NOMO-1 treated with DMSO at 0.1 percent for 48 hours (cell line): Measurements from ENCODE around the gene COA3.

Experiments
- DNase-seq: peaks from one replicate; lab custom pipeline; 2025; ENCODE audit not compliant: unreplicated experiment; lab: John Stamatoyannopoulos, UW

The COA3 gene

GRCh38 chr17:42754782-42755181 is 43.7 kb downstream of the COA3 start:
- DNase-seq, result no peak

- no peak for DNase-seq
Measured at GRCh38 chr17:42751628-42752027, 46.9 kb downstream of the COA3 start.

- no peak for DNase-seq
Measured at GRCh38 chr17:42750739-42751344, 47.7 kb downstream of the COA3 start.

GRCh38 chr17:42748908-42749798 is 49.4 kb downstream of the COA3 start:
- no peak for DNase-seq

DNA sequence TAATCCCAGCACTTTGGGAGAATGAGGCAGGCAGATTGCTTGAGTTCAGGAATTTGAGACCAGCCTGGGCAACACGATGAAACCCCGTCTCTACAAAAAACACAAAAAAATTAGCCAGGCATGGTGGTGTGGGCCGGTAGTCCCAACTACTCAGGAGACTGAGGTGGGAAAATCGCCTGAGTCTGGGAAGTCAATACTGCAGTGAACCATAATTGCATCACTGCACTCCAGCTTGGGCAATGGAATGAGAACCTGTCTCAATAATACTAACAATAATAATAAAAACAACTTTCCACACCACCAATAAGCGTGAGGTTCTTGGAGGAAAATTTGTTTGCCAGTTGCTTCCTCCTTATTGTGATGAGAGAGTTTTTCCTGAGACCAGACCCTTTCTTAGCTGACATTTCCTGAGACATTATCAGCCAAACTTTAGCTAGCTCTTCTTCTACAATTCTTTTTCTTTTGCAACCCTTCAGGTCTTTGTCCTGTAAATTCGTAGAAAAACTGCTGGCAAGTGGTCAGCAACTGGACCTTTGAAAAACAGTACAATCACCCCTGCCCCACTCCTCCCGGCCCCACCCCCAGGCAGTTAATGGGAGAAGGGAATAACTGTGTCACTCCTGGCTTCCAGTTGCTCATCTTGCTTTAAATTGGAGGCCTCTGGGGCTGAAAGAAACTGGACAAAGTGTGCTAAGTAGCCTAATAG is 50.1 kb downstream of the COA3 start:
- DNase-seq, result no peak
